HEK293 (cell line): Measurements from ENCODE around the gene OTUB1.

Experiments used
- CTCF ChIA-PET: fragments of 350-600 bp; formaldehyde crosslinking; extraction: SDS; loops from one replicate; lab custom pipeline; 2021; ENCODE audit warnings: antibody characterized with exemption; lab: Yijun Ruan, JAX
- POLR2A ChIA-PET: fragments of 300-600 bp; formaldehyde crosslinking; extraction: SDS; loops from one replicate; lab custom pipeline; 2020; ENCODE audit warnings: antibody characterized with exemption, inconsistent platforms; lab: Yijun Ruan, JAX
- H3K27ac ChIP-seq: fragments of 200-500 bp; sonication (Bioruptor generic); 2 replicates; pipeline ENCODE4 v1.5.1; 2014; ENCODE audit warnings: low read depth, low read length, control low read depth, inconsistent platforms; ENCODE audit errors: extremely low read depth
- H3K36me3 ChIP-seq, 2 experiments: fragments of 200-500 bp in 1 of 2; sonication (Bioruptor generic) in 1 of 2; 1 replicate in 1 of 2; 2 replicates in 1 of 2; pipeline ENCODE4 v1.5.1; 2014 to 2017; ENCODE audit warnings: inconsistent platforms in 2 of 2, low read length in 2 of 2; ENCODE audit not compliant: control insufficient read depth in 2 of 2, insufficient read depth in 1 of 2
- H3K4me1 ChIP-seq: fragments of 200-500 bp; sonication (Bioruptor generic); 2 replicates; pipeline ENCODE4 v1.5.1; 2014; ENCODE audit warnings: mild to moderate bottlenecking, low read length, inconsistent platforms; ENCODE audit not compliant: control insufficient read depth, insufficient read depth
- H3K4me3 ChIP-seq: 2 replicates; pipeline ENCODE4 v1.5.1; 2011; ENCODE audit warnings: low read depth, mild to moderate bottlenecking, control low read depth, low read length, moderate library complexity
- H3K9me3 ChIP-seq: fragments of 200-500 bp; sonication (Bioruptor generic); 2 replicates; pipeline ENCODE4 v1.5.1; 2014; ENCODE audit warnings: low read depth, low read length, inconsistent platforms; ENCODE audit not compliant: control insufficient read depth, insufficient read depth
- EGR2 ChIP-seq: fragments of 450-650 bp; formaldehyde crosslinking; IDR thresholded peaks from 2 replicates; pipeline ENCODE4 v1.5.1; 2016; ENCODE audit warnings: low read depth, missing biosample characterization, missing genetic modification characterization
- GLIS2 ChIP-seq: fragments of 450-650 bp; formaldehyde crosslinking; IDR thresholded peaks from 2 replicates; pipeline ENCODE4 v1.5.1; 2016; ENCODE audit warnings: missing biosample characterization, missing genetic modification characterization
- HOXA7 ChIP-seq: sonication (generic); formaldehyde crosslinking; IDR thresholded peaks from 2 replicates; pipeline ENCODE4 v1.8.1; 2022; ENCODE audit warnings: missing genetic modification reagents, borderline replicate concordance
- KLF1 ChIP-seq: fragments of 450-650 bp; formaldehyde crosslinking; IDR thresholded peaks from 2 replicates; pipeline ENCODE4 v1.5.1; 2016; ENCODE audit warnings: missing biosample characterization, missing genetic modification characterization
- KLF8 ChIP-seq: fragments of 450-650 bp; formaldehyde crosslinking; IDR thresholded peaks from 2 replicates; pipeline ENCODE4 v1.5.1; 2016; ENCODE audit warnings: missing biosample characterization, missing genetic modification characterization
- KLF9 ChIP-seq: fragments of 450-650 bp; formaldehyde crosslinking; IDR thresholded peaks from 2 replicates; pipeline ENCODE4 v1.5.1; 2016; ENCODE audit warnings: missing biosample characterization, missing genetic modification characterization, low read depth
- PATZ1 ChIP-seq: fragments of 450-650 bp; formaldehyde crosslinking; IDR thresholded peaks from 2 replicates; pipeline ENCODE4 v1.5.1; 2016; ENCODE audit warnings: missing biosample characterization, missing genetic modification characterization
- PRDM1 ChIP-seq: fragments of 450-650 bp; formaldehyde crosslinking; IDR thresholded peaks from 2 replicates; pipeline ENCODE4; 2016; ENCODE audit warnings: missing biosample characterization, missing genetic modification characterization
- SETDB1 ChIP-seq: IDR thresholded peaks from one replicate; pipeline ENCODE4 v1.6.1; 2017; ENCODE audit warnings: mild to moderate bottlenecking, low read length, moderate library complexity, mixed read lengths; ENCODE audit not compliant: insufficient read length
- SP2 ChIP-seq: fragments of 450-650 bp; formaldehyde crosslinking; IDR thresholded peaks from 2 replicates; pipeline ENCODE4 v1.5.1; 2016; ENCODE audit warnings: missing biosample characterization, missing genetic modification characterization
- ZBTB11 ChIP-seq: fragments of 450-650 bp; formaldehyde crosslinking; conservative IDR thresholded peaks from 2 replicates; pipeline ENCODE4 v1.5.1; 2016; ENCODE audit warnings: low read depth, missing biosample characterization, missing genetic modification characterization
- ZBTB6 ChIP-seq: fragments of 450-650 bp; formaldehyde crosslinking; IDR thresholded peaks from 2 replicates; pipeline ENCODE4 v1.5.1; 2017; ENCODE audit warnings: missing biosample characterization, missing genetic modification characterization
- ZFHX2 ChIP-seq: fragments of 450-650 bp; formaldehyde crosslinking; conservative IDR thresholded peaks from 2 replicates; pipeline ENCODE4 v1.5.1; 2016; ENCODE audit warnings: missing biosample characterization, missing genetic modification characterization
- ZFP69B ChIP-seq: fragments of 450-650 bp; formaldehyde crosslinking; IDR thresholded peaks from 2 replicates; pipeline ENCODE4 v1.5.1; 2016; ENCODE audit warnings: missing biosample characterization, missing genetic modification characterization
- ZNF169 ChIP-seq: fragments of 450-650 bp; formaldehyde crosslinking; IDR thresholded peaks from 2 replicates; pipeline ENCODE4 v1.5.1; 2016; ENCODE audit warnings: missing biosample characterization, missing genetic modification characterization
- ZNF23 ChIP-seq: fragments of 450-650 bp; formaldehyde crosslinking; IDR thresholded peaks from 2 replicates; pipeline ENCODE4 v1.5.1; 2016; ENCODE audit warnings: missing biosample characterization, missing genetic modification characterization, borderline replicate concordance
- ZNF266 ChIP-seq: fragments of 450-650 bp; formaldehyde crosslinking; IDR thresholded peaks from 2 replicates; pipeline ENCODE4 v1.5.1; 2016; ENCODE audit warnings: missing biosample characterization, missing genetic modification characterization, low read depth
- ZNF530 ChIP-seq: fragments of 450-650 bp; formaldehyde crosslinking; IDR thresholded peaks from 2 replicates; pipeline ENCODE4 v1.5.1; 2016; ENCODE audit warnings: low read depth, missing biosample characterization, missing genetic modification characterization
- ZNF600 ChIP-seq: fragments of 450-650 bp; formaldehyde crosslinking; IDR thresholded peaks from 2 replicates; pipeline ENCODE4 v1.5.1; 2016; ENCODE audit warnings: missing biosample characterization, missing genetic modification characterization
- ZNF639 ChIP-seq: fragments of 450-650 bp; formaldehyde crosslinking; IDR thresholded peaks from 2 replicates; pipeline ENCODE4 v1.5.1; 2016; ENCODE audit warnings: missing biosample characterization, missing genetic modification characterization
- ZNF692 ChIP-seq: fragments of 450-650 bp; formaldehyde crosslinking; IDR thresholded peaks from 2 replicates; pipeline ENCODE4 v1.5.1; 2016; ENCODE audit warnings: missing biosample characterization, missing genetic modification characterization

Gene OTUB1

GRCh38 chr11:63999349-64000025 is 13.2 kb downstream of the OTUB1 start:
- ChIA-PET POLR2A (interaction anchor here (0.5 to 4.7 kb wide), 6 partner anchors 10 to 186 kb away, joined by 3 to 18 read pairs (median 3); partner anchors contain the start of gene STIP1), CTCF (interaction anchor here (0.6 to 4.3 kb wide), 11 partner anchors 8 to 536 kb away, joined by 3 to 70 read pairs (median 3); no protein-coding TSS in a partner anchor)
- Histone ChIP-seq H3K4me3 (no peak overlapping the region), H3K36me3 (peaks cover 4 to 60% of the 10 kb centered on the region in 2 experiments; a peak in 2 of 3 replicates), H3K4me1 (no peaks in the 10 kb centered on the region), H3K27ac (peak overlapping the region; percentile 16; the same call in 1 of the 2 replicates), H3K9me3 (no peaks in the 10 kb centered on the region)
- TF ChIP-seq ZNF639 (tag by site-specific recombination) (no peak), PRDM1 (no peak), KLF1 (tag by site-specific recombination) (peak; percentile 94), EGR2 (tag by site-specific recombination) (peak; percentile 49; the same call in 1 of the 2 replicates), ZNF692 (tag by site-specific recombination) (no peak), SETDB1 (no peak), ZBTB11 (tag by site-specific recombination) (no peak), GLIS2 (tag by site-specific recombination) (peak; percentile 68; the same call in 1 of the 2 replicates), ZNF530 (no peak), SP2 (tag by site-specific recombination) (peak; percentile 33), ZBTB6 (peak; percentile 33; the same call in 1 of the 2 replicates), ZNF169 (tag by site-specific recombination) (no peak), KLF8 (tag by site-specific recombination) (peak; percentile 86), KLF9 (tag by site-specific recombination) (peak; percentile 24; the same call in 1 of the 2 replicates), HOXA7 (CRISPR knock-in tag) (no peak), ZFHX2 (tag by site-specific recombination) (peak; percentile 48; the same call in 1 of the 2 replicates), ZNF266 (tag by site-specific recombination) (no peak), ZFP69B (tag by site-specific recombination) (0 out of 2 replicates have a peak, but pooled peaks have one; percentile 17), ZNF600 (0 out of 2 replicates have a peak, but pooled peaks have one; percentile 21), ZNF23 (tag by site-specific recombination) (no peak), PATZ1 (tag by site-specific recombination) (0 out of 2 replicates have a peak, but pooled peaks have one; percentile 29)
